Testis (tissue), 2 donors: ENCODE data around the gene HMCES.

ENCODE experiments used
- POLR2A ChIP-seq: fragments of 450-650 bp; IDR thresholded peaks from one replicate; pipeline ENCODE4 v1.6.1; 2017; ENCODE audit warnings: antibody characterized with exemption, mild to moderate bottlenecking, moderate library complexity
- TF ChIP-seq, protein P1 (sequence below), 3 experiments: fragments of 450-650 bp in 2 of 3; fragments of 200-600 bp in 1 of 3; sonication (generic) in 1 of 3; IDR thresholded peaks; one replicate each; pipeline ENCODE4 v1.5.1; 2016 to 2019; ENCODE audit warnings: antibody characterized with exemption in 3 of 3, mild to moderate bottlenecking in 2 of 3, moderate library complexity in 1 of 3

DNA sequence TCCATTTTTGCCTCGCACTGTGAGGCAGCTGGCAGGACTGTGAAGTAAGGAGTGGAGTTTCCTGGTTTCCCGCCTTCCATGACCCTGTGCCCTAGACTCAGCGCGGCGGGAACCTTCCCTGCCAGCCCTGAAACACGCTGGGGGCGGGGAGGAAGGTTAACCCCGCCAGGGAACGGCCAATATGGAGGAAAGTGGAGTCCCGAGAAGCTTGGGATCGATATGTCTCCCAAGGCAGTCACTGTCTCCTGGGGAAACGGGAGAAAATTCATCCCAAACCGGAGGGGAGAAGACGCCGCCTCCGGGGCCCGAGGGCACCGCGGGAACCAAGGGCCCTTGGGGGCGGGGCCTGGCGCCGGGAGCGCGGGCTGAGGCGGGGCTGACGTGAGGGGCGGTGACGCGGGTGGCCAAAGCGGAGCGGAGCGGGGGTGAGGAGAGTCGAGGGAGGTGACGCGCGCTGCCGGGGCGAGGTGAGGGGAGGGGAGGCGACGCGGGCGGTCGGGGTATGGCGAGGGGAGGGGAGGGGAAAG, at the start of gene HMCES:
- peak; percentile 27 for TF ChIP-seq POLR2A
- TF ChIP-seq, protein P1, sequence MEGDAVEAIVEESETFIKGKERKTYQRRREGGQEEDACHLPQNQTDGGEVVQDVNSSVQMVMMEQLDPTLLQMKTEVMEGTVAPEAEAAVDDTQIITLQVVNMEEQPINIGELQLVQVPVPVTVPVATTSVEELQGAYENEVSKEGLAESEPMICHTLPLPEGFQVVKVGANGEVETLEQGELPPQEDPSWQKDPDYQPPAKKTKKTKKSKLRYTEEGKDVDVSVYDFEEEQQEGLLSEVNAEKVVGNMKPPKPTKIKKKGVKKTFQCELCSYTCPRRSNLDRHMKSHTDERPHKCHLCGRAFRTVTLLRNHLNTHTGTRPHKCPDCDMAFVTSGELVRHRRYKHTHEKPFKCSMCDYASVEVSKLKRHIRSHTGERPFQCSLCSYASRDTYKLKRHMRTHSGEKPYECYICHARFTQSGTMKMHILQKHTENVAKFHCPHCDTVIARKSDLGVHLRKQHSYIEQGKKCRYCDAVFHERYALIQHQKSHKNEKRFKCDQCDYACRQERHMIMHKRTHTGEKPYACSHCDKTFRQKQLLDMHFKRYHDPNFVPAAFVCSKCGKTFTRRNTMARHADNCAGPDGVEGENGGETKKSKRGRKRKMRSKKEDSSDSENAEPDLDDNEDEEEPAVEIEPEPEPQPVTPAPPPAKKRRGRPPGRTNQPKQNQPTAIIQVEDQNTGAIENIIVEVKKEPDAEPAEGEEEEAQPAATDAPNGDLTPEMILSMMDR (IDR thresholded peaks at IDR 0.05): no peak
